NB4 (cell line): Measurements from ENCODE around the gene MSI2.

ENCODE experiments used
- CTCF ChIP-seq: IDR thresholded peaks from one replicate; pipeline ENCODE4 v1.5.1; 2012; ENCODE audit warnings: low read depth, low read length
- POLR2A ChIP-seq: IDR thresholded peaks from 2 replicates; pipeline ENCODE4 v1.6.1; 2011; ENCODE audit warnings: mild to moderate bottlenecking; ENCODE audit not compliant: insufficient read length; ENCODE audit errors: extremely low read depth

- no peak for TF ChIP-seq CTCF
- TF ChIP-seq POLR2A = no peak
Observed at GRCh38 chr17:57534863-57535248, 278.5 kb downstream of the MSI2 start.
